GM18526 (cell line): ENCODE results near the gene TP53BP2.

Experiments
- POLR2A ChIP-seq: IDR thresholded peaks from 3 replicates; pipeline ENCODE4 v1.6.1; 2011; ENCODE audit not compliant: insufficient read length; ENCODE audit errors: extremely low read depth

Gene TP53BP2

DNA sequence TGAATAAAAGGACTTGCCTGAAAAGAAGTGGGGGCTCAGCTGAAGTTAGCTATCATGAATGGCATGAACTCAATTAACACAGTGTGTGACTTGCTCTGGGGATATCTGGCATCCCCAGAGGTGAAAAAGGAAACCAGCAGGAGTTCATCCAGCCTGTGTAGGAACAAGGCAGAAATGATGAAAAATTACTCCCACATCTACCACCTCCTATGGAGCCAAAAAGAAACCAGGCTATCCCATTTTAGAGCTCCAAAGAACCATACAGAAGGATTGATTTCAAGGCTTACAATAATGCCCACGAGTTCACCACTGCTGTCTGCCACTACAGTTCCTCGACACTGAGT lies 25.3 kb downstream of the TP53BP2 start:
- TF ChIP-seq POLR2A, result no peak

DNA sequence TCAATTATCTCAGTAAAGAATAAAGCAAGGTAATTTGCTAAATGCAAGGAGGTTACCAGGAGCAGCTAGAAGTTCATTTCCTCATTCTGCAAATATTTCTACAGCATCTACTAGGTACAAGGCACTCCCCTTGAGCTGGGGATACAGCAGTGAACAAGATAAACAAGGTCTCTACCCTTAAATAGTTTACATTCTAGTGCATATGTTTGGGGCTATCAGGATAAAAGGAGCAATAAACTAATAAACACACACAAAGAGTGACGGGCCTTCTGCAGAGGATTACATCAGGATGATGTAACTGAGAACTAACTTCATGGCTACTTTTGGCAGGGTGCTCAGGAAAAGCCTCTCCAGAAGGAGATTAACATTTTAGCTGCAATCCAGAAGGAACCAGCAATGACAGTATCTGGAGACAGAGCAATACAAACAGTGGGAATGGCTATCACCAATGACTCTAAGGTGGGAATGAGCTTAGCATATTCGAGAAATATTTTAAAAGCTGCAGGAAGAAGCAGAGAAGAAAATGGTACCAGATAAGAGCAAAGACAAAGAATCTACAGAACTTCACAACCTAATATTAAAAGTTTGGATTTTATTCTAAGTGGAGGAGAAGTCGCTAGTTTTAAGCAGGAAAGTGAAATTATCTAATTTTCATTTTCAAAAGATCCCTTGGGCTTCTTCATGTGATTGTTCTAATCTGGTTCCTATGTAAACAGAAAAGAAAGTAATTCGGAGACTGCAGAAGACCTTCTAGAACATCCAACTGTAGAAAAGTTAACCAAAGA lies 25.8 kb downstream of the TP53BP2 start:
- no peak for TF ChIP-seq POLR2A

DNA sequence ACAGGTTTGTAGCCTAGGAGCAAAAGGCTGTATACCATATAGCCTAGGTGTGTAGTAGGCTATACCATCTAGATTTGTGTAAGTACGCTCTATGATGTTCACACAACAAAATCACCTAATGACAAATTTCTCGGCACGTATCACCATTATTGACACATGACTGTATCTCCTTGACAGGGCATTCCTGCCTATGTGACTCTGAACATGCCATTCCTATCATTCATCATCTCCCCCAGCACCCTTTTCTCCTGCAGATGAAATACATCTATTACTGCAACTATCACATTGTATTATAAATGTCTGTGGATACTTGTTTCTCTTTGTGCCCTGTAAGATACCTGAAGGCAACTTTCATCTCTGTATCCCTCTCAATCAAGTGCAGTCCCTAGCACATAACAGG lies 29.9 kb downstream of the TP53BP2 start:
- no peak for TF ChIP-seq POLR2A

DNA sequence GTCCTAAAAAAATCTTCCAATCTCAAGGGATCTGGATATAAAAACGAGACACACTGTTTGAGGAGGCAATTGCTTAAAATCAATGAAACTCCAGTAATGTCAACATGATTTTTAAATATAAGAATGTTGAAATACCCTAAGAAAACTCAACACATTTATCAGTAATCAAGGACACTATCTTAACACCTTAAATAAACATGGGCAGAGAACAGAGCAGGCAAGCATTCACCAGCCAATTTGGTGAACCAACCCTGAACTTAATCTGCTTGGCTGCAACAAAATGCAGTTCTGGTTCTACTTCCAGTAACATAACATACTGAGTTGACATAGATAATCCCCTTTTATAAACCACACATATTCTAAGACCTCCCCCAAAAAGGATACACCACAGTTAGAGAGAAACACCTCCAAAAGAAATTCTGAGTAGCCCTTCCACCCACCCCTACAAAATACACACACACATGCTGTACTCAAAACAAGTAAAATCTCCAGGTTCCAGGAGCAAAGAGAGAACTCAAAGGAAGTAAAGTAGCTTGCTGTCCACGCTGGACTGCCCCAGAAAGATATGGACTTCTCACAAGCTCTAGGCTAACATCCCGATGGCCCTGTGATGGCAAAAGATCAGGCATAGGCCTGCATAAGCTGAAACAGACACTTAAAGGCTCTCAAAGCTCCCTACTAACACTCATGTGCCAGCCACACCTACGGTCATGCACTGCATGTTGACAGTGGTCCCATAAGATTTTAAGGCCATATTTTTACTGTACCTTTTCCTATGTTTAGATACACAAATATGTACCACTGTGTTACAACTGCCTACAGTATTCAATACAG lies 30.5 kb downstream of the TP53BP2 start:
- TF ChIP-seq POLR2A, result no peak

DNA sequence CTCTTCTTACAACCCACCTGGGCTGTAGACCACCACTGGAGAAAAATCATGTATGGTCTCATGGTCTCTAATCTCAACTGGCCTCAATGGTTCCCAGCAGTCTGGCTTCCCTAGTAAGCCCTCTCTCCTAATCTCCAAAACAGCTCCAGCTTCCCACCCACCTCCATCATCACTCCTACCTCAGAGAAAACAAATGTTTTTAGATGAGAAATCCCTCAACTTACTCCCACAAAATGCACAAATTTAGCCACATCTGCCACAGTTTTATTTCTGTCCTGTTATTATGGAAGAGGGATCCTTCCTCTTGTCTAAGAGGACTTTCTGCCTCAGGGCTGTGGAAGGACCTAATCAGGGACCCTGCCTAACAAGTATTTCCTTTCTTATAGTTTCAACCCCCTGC lies 32.1 kb downstream of the TP53BP2 start:
- no peak for TF ChIP-seq POLR2A

DNA sequence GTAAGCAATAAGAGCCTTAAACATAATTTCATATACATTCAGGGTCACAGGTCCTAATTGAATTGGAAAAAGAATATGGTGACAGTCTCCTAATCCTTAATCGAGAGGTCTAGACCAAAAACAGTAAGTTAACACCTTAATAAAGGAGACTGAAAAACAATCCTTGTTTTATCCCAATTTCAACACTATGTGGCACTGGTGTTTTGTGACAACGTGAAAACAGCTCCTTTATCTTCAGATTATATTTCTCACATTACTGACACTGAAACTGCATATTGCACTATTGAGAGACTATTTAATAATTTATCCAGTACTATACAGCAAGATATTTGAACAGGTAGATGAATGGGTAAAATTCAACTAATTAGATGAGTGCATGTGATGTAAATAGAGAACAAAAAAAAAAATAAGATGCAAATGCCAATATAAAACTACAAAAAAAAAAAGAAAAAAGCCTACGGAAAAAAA lies 34.1 kb downstream of the TP53BP2 start:
- TF ChIP-seq POLR2A, result no peak

DNA sequence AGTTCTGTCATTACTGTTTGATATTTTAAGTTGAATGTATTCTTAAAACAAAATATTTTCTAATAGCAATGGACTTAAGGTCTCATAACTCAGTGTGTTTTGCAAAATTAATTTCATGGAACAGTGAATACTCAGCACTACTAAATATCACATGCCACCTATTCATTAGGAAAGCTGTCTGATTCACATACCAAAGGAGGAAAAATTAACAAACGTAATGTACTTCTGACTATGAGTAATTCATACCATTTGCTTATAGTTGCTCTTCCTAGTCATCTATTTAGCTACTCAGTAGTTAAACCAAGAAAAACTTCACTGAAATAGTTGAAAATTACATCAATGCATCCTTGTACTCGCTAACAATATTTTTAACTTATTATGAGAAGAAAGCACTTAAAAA lies 35.2 kb downstream of the TP53BP2 start:
- no peak for TF ChIP-seq POLR2A

DNA sequence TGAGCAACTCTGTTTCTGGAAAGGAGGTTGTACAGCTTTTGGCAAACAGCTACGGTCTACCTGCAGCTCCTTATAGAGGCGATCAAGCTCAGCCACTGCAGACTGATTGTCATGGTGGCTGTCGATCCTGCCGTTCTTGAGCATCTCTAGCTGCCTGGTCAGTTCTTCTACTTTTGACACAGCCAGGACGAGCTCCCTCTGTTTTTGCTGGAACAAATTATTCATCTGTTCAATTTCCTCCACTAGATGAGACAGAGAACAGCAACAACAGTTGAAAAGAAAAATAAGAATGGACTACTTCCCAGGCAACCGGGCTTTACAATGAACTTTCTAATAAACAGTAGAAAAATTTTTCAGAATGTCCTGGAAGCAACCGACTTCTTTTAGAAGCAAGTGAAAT lies 42.5 kb downstream of the TP53BP2 start:
- no peak for TF ChIP-seq POLR2A

DNA sequence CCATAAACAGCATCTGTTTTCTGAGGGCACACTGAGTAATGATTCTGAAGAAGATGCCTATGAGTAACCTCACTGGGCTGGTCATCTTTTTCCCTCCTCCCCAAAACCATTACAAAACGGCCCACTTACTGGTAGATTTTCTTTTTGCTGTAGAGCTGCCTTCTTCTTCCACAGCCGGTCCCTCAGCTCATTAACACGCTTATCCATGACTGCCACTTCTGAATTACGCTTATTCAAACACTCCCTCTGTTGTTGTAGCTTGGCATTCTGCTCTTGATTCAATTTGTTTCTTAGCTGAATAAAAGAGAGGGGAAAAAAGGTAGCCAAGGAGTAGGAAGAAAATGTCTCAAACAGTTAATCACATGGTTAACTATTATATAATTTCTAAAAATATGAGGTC lies 43.1 kb downstream of the TP53BP2 start:
- no peak for TF ChIP-seq POLR2A

DNA sequence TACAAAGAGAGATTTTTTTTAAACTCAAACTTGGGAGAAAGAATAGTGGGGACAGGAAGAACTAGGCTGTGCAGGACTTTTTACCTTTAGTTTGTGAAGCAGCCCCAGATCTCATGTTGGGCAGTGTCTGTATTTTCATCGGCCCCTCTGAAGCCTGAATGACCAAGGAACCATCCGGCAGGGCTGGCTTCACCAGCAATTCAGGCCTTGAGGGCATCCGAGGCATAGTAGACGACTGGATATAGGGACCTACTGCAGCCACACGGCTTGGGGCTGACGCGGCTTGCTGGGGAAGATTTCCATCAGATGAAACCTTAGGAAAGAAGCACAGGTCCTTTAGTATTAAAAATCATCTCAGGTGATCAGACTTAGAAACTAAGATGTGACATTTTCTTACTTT lies 43.7 kb downstream of the TP53BP2 start:
- no peak for TF ChIP-seq POLR2A

DNA sequence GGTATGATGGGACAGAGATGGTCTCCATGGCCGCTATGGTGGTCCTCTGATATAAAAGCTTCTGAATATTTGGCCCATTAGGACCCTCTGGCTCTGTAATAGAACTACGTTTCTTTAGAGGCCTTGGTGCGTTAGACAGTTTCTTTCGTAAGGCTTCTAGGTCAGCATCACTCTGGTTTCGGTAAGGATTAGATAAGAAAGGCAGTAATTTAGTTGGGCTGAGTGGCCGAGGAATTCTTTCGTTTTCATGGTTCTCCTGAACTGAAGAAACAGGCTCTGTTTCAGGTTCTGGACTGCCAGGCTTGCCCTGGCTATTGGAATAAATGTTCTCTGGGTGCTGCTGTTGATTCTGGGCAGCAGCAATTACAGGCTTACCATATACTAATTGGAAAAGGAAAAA lies 49.5 kb downstream of the TP53BP2 start:
- TF ChIP-seq POLR2A, result no peak

DNA sequence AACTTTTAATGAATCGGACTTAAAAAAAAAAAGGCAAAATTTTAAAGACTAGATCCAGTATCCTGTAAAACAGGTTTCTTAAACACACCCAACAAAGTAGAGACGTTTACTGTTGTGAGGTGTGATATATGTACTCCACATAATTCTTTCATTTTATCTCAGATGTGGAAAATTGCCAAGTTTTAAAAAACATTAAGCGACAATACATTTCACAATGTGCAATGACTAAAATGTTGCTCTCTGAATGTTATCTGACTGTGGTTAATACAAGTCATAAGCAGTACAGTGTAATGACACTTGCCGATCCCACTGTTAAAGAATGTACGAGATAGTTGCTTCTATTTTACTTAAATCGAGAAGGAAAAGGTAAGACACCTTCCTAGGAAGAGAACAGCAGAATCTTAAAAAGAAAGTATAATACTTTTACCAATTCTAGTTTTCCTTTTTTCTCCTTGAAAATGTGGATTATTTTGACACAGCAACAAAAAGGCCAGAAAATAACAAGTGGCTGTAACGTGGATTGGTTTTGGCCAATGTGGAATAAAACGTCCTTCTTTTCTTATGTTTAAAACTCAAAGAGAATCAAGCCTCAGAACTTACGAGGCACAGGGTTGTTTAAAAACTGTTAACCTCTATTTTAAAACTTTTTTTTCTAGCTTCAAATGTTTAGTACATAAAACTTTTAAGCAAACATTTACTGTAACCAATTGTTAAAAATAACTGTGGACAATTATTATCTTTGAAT lies 51.4 kb downstream of the TP53BP2 start:
- TF ChIP-seq POLR2A, result no peak

DNA sequence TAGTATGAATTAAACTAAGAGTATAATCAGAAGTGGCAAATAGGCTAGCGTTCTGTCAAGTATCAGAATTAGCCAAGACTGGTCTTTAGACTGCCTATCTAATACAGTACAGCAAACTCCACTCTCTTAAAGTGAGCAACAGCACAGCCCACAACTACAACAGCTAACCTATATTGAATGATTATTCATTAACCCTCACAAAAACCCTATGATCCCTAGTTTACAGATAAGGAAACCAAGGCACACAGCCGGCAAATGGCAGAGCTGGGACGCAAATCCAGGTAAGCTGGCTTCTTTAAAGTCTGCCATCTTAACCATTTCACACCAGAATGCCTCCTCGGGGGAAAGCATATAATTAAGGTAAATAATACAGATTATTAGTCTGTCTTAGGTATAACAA lies 52.0 kb downstream of the TP53BP2 start:
- TF ChIP-seq POLR2A, result no peak

DNA sequence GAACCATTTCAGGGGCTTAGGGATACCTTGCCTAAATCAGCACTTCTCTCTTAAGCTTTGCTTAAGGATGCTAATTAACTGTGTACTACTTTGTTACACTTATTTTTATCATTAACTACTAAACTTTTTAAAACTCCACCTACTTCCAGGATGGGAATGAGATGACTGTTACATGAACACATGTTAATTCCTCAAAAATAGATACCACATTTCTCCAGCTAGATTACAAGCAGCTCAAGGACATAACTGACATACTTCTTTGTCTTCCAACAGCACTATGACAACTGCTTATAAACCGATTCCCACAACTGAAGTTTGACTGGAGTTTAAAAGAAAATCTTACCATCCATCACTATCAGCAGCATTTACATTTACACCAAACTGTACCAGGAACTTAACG lies 53.7 kb downstream of the TP53BP2 start:
- TF ChIP-seq POLR2A, result no peak

DNA sequence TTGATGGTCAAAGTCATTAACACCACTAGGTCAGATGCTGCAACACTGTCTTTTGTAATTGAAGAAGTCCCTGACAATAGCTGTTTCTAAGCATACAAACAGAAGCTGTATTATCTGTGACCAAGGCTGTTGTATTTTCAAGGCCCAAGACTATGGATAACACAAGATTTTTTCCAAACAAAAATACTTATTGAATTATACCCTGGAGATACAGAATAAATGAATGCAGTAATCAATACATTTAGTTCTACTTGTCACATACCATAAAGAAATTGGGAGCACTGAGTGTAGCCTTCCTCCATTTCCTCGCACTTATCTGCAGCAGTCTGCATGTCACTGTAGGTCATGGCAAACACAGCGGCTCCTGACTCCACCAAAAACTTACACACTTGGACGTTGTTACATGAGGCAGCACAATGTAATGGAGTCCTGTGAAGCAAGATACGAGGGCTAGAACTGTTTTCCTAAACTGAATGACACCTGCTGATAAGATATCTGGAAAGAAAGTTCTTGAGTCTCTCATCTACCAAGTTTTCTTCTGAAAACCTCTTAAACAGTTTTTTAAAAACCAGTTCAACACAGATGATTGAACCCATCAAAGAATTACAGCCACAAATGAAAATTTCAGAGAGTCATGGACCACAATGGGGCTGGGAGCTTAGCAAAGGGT lies 56.9 kb downstream of the TP53BP2 start:
- no peak for TF ChIP-seq POLR2A
